A549 (cell line): ENCODE data around the gene VPS13D. TPM values are rescaled to one million over a fixed set of nuclear protein-coding genes. Genes with fewer than 3 reads are reported as not detected.

Experiments
- ATAC-seq, 2 experiments: fragments of 200-7000 bp in 1 of 2; fragments of >200 bp in 1 of 2; cut with Nextera tagmentation in 1 of 2; cut with Tn5 transposase in 1 of 2; 3 replicates each; pipeline versions ENCODE4 v1.8.0 to v1.9.1; 2018 to 2020; ENCODE audit warnings: mild to moderate bottlenecking in 1 of 2, moderate library complexity in 1 of 2
- CTCF ChIA-PET: fragments of 300-600 bp; sonication (Branson Sonifier 250); formaldehyde crosslinking; extraction: SDS; loops from one replicate; lab custom pipeline; 2021; ENCODE audit warnings: antibody characterized with exemption, inconsistent platforms; lab: Yijun Ruan, JAX
- POLR2A ChIA-PET: fragments of 350-600 bp; formaldehyde crosslinking; extraction: SDS; loops from one replicate; lab custom pipeline; 2021; ENCODE audit warnings: antibody characterized with exemption, inconsistent platforms; lab: Yijun Ruan, JAX
- DNase-seq, 2 experiments: peaks; one replicate each; pipeline versions ENCODE4 v3.0.0 to v3.0.0-alpha.2; 2011 to 2016; ENCODE audit warnings: low read depth in 1 of 2, low spot score in 1 of 2
- FAIRE-seq: peaks from 2 replicates; lab custom pipeline; 2011; peaks lifted over from hg19 to GRCh38; lab: Jason Lieb, UNC
- H3K27ac ChIP-seq, 2 experiments: fragments of >200 bp; sonication (Bioruptor Twin); formaldehyde crosslinking; 3 replicates each; pipeline ENCODE4 v1.5.1; 2016 to 2017
- H3K4me1 ChIP-seq: fragments of >200 bp; sonication (Bioruptor Twin); formaldehyde crosslinking; 3 replicates; pipeline ENCODE4 v1.6.1; 2016
- H3K4me2 ChIP-seq: fragments of >200 bp; sonication (Bioruptor Twin); formaldehyde crosslinking; 3 replicates; pipeline ENCODE4 v1.6.1; 2016
- H3K4me3 ChIP-seq: fragments of >200 bp; sonication (Bioruptor Twin); formaldehyde crosslinking; 3 replicates; pipeline ENCODE4 v1.5.1; 2016
- H3K9me3 ChIP-seq: fragments of >200 bp; sonication (Bioruptor Twin); formaldehyde crosslinking; 3 replicates; pipeline ENCODE4 v1.6.1; 2016
- ATOH8 ChIP-seq: fragments of 250-450 bp; sonication (Bioruptor Pico); IDR thresholded peaks from 2 replicates; pipeline ENCODE4 v1.5.0; 2020; ENCODE audit warnings: low read depth, mild to moderate bottlenecking, moderate library complexity
- BCL3 ChIP-seq: fragments of >200 bp; sonication (Bioruptor Twin); formaldehyde crosslinking; IDR thresholded peaks from 3 replicates; pipeline ENCODE4 v1.6.1; 2016
- CBX8 ChIP-seq: fragments of 200-600 bp; sonication (generic); IDR thresholded peaks from 2 replicates; pipeline ENCODE4 v1.6.1; 2016
- CEBPB ChIP-seq, 2 experiments: fragments of >200 bp in 1 of 2; sonication (Bioruptor Twin) in 1 of 2; formaldehyde crosslinking in 1 of 2; IDR thresholded peaks; 2 replicates each; pipeline ENCODE4 v1.6.1; 2012 to 2016
- CHD2 ChIP-seq: fragments of 150-350 bp; IDR thresholded peaks from 2 replicates; pipeline ENCODE4 v1.6.1; 2014; ENCODE audit warnings: low read length; ENCODE audit not compliant: partially characterized antibody
- CHD4 ChIP-seq: fragments of 200-600 bp; sonication (generic); IDR thresholded peaks from 2 replicates; pipeline ENCODE4 v1.6.1; 2016; ENCODE audit warnings: antibody characterized with exemption, mild to moderate bottlenecking, borderline replicate concordance
- E2F6 ChIP-seq: IDR thresholded peaks from 2 replicates; pipeline ENCODE4 v1.6.1; 2012; ENCODE audit warnings: low read depth, borderline replicate concordance
- EHF ChIP-seq: fragments of 250-450 bp; sonication (Bioruptor Pico); IDR thresholded peaks from 2 replicates; pipeline ENCODE4 v1.5.0; 2020; ENCODE audit warnings: mild to moderate bottlenecking
- ELK1 ChIP-seq: fragments of 150-350 bp; IDR thresholded peaks from 2 replicates; pipeline ENCODE4 v1.6.1; 2014; ENCODE audit warnings: low read depth, mild to moderate bottlenecking, low read length
- FOXS1 ChIP-seq: fragments of 250-450 bp; sonication (Bioruptor Pico); IDR thresholded peaks from 2 replicates; pipeline ENCODE4 v1.5.0; 2020; ENCODE audit warnings: mild to moderate bottlenecking, moderate library complexity
- HOXB13 ChIP-seq: fragments of 250-450 bp; sonication (Bioruptor Pico); IDR thresholded peaks from 2 replicates; pipeline ENCODE4 v1.5.0; 2020; ENCODE audit warnings: low read depth, mild to moderate bottlenecking, moderate library complexity
- KDM1A ChIP-seq: fragments of 200-600 bp; sonication (generic); IDR thresholded peaks from 2 replicates; pipeline ENCODE4 v1.6.1; 2016; ENCODE audit warnings: low read depth, mild to moderate bottlenecking
- MAX ChIP-seq: IDR thresholded peaks from 2 replicates; pipeline ENCODE4 v1.6.1; 2012
- MYC ChIP-seq: IDR thresholded peaks from 2 replicates; pipeline ENCODE4 v1.6.1; 2012; ENCODE audit warnings: mild to moderate bottlenecking, inconsistent platforms, low read length, improper control_type of control experiment, borderline replicate concordance
- NFE2L2 ChIP-seq: fragments of 150-350 bp; conservative IDR thresholded peaks from 2 replicates; pipeline ENCODE4 v1.6.1; 2014; ENCODE audit warnings: low read length
- NR3C1 ChIP-seq: fragments of >200 bp; sonication (Bioruptor Twin); formaldehyde crosslinking; IDR thresholded peaks from 3 replicates; pipeline ENCODE4 v1.6.1; 2017
- POLR2AphosphoS2 ChIP-seq: conservative IDR thresholded peaks from 2 replicates; pipeline ENCODE4 v1.6.1; 2012; ENCODE audit warnings: low read length, improper control_type of control experiment, inconsistent platforms
- RARB ChIP-seq: fragments of 250-450 bp; sonication (Bioruptor Pico); IDR thresholded peaks from 2 replicates; pipeline ENCODE4 v1.8.0; 2021; ENCODE audit warnings: mild to moderate bottlenecking, moderate library complexity
- REST ChIP-seq: fragments of 200-600 bp; sonication (generic); IDR thresholded peaks from 2 replicates; pipeline ENCODE4 v1.6.1; 2016; ENCODE audit warnings: antibody characterized with exemption, mild to moderate bottlenecking, moderate library complexity
- RNF2 ChIP-seq: fragments of 200-600 bp; sonication (generic); IDR thresholded peaks from 2 replicates; pipeline ENCODE4 v1.6.1; 2016; ENCODE audit warnings: low read depth, mild to moderate bottlenecking, antibody characterized with exemption, moderate library complexity, borderline replicate concordance
- TFCP2L1 ChIP-seq: fragments of 250-450 bp; sonication (Bioruptor Pico); IDR thresholded peaks from 2 replicates; pipeline ENCODE4 v1.5.0; 2021; ENCODE audit warnings: mild to moderate bottlenecking
- USF2 ChIP-seq: fragments of 450-650 bp; IDR thresholded peaks from 2 replicates; pipeline ENCODE4 v1.6.1; 2014; ENCODE audit warnings: antibody characterized with exemption
- WGBS: methylation state at CpG from one replicate; pipeline ENCODE4 v1.1.6; 2017; ENCODE audit errors: missing lambda C conversion rate; 5-methylcytosine and 5-hydroxymethylcytosine counted together
- polyA plus RNA-seq, 4 experiments: library from polyadenylated mRNA; depleted of rRNA in 3 of 4; stranded (reverse); fragments of >200 nt; fragmentation: RNase III in 1 of 4; extraction: RNeasy Plus Mini Kit Qiagen cat#74134 plus additional on column Dnase treatment in 1 of 4; gene quantifications; 2 replicates in 3 of 4; 3 replicates in 1 of 4; pipeline ENCODE4 v1.2.3, GENCODE V29; 2011 to 2017

The VPS13D gene
- polyA plus RNA-seq, 2 of the 4 experiments (the other 2 are of a cell fraction), result 5.4 to 15.9 TPM

GRCh38 chr1:12541274-12542137 lies 311.7 kb downstream of the VPS13D start:
- H3K9me3 ChIP-seq, result no peaks in the 10 kb centered on the region; the same call in 2 of the 3 replicates
- CTCF ChIA-PET, result interaction anchor here (1.1 kb wide), 1 partner anchor 117 kb away, joined by 4 read pairs; no protein-coding TSS in a partner anchor
- ATAC-seq, result peak; percentile 19 to 49; a peak in 4 of 6 replicates
- H3K4me2 ChIP-seq, result peak overlapping the region; percentile 21; the same call in 2 of the 3 replicates
- TF ChIP-seq MAX (peak; percentile 56), CEBPB (IDR thresholded peaks at IDR 0.05) (no peak), USF2 (no peak)
- peaks cover 19% of the 10 kb centered on the region for H3K4me1 ChIP-seq
- no peak for DNase-seq
- no peak for FAIRE-seq
- peak overlapping the region; percentile 80 to 92 for H3K27ac ChIP-seq
- no peak overlapping the region for H3K4me3 ChIP-seq
- WGBS, result 58% methylated on average over 15 of the region's 17 CpGs
- POLR2A ChIA-PET, result interaction anchor here (0.6 to 1.7 kb wide), 4 partner anchors 9 to 76 kb away, joined by 3 to 8 read pairs (median 6); partner anchors contain the start of gene DHRS3

- ChIA-PET POLR2A (interaction anchor here (0.6 to 1.1 kb wide), 2 partner anchors 8 to 76 kb away, joined by 3 to 8 read pairs; partner anchors contain the start of gene DHRS3), CTCF (no interaction called here)
- no peak for DNase-seq
- H3K4me3 ChIP-seq, result no peak overlapping the region
- peaks cover 19% of the 10 kb centered on the region for H3K4me1 ChIP-seq
- ATAC-seq, result no peak
- no peak overlapping the region for H3K4me2 ChIP-seq
- H3K9me3 ChIP-seq, result no peaks in the 10 kb centered on the region
- peak overlapping the region; percentile 80 to 92 for H3K27ac ChIP-seq
- TF ChIP-seq CHD4, result no peak
- TF ChIP-seq E2F6, result no peak
- no peak for TF ChIP-seq BCL3
- no peak for TF ChIP-seq EHF (CRISPR knock-in tag)
- no peak for TF ChIP-seq KDM1A
- TF ChIP-seq USF2, result no peak
- TF ChIP-seq NFE2L2, result no peak
- TF ChIP-seq REST, result no peak
- TF ChIP-seq ELK1, result no peak
- no peak for TF ChIP-seq RNF2
- no peak for TF ChIP-seq POLR2AphosphoS2
- TF ChIP-seq MYC, result no peak
- TF ChIP-seq HOXB13 (CRISPR knock-in tag), result no peak
- no peak for TF ChIP-seq TFCP2L1 (CRISPR knock-in tag)
- no peak for TF ChIP-seq CBX8
- no peak for TF ChIP-seq FOXS1 (CRISPR knock-in tag)
- TF ChIP-seq ATOH8 (CRISPR knock-in tag), result no peak
- TF ChIP-seq NR3C1, result no peak
- TF ChIP-seq RARB (CRISPR knock-in tag), result no peak
- TF ChIP-seq CHD2, result no peak
- WGBS, result 95% methylated on average over 9 of the region's 9 CpGs
- FAIRE-seq, result no peak
Observed at GRCh38 chr1:12542138-12542465, 312.3 kb downstream of the VPS13D start.
